Brain pericyte (primary cell): ENCODE results near the gene ACD.

ENCODE experiments used
- DNase-seq: peaks from one replicate; pipeline ENCODE4 v3.0.0-alpha.2; 2012; ENCODE audit warnings: low read depth, low spot score

The ACD gene

GRCh38 chr16:67675999-67676398, 15.9 kb upstream of the ACD start:
- no peak for DNase-seq

GRCh38 chr16:67675579-67675935, 15.5 kb upstream of the ACD start:
- no peak for DNase-seq

GRCh38 chr16:67674851-67675578, 15.0 kb upstream of the ACD start:
- DNase-seq: no peak

- DNase-seq: no peak
Observed at GRCh38 chr16:67673712-67674580, 13.9 kb upstream of the ACD start.

GRCh38 chr16:67672739-67673662, 12.9 kb upstream of the ACD start:
- no peak for DNase-seq

GRCh38 chr16:67672306-67672705, 12.2 kb upstream of the ACD start:
- DNase-seq: no peak

- no peak for DNase-seq
Observed at GRCh38 chr16:67669499-67670101, 9.5 kb upstream of the ACD start.

GRCh38 chr16:67668495-67669157, 8.6 kb upstream of the ACD start:
- no peak for DNase-seq

- peak; percentile 56 for DNase-seq
Observed at GRCh38 chr16:67667817-67668494, 7.9 kb upstream of the ACD start.

- DNase-seq: no peak
Observed at GRCh38 chr16:67667453-67667816, 7.4 kb upstream of the ACD start.

- no peak for DNase-seq
Observed at GRCh38 chr16:67666559-67667452, 6.7 kb upstream of the ACD start, which contains the start of the genes C16orf86 and ENKD1. Gene C16orf86 (plus strand): TSS chr16:67666814. CDS start chr16:67666971, 157 bp downstream. Gene ENKD1 (minus strand): TSS chr16:67666750. CDS start chr16:67666442, 308 bp downstream.

GRCh38 chr16:67666032-67666551, 6.0 kb upstream of the ACD start:
- no peak for DNase-seq

- DNase-seq: no peak
Observed at GRCh38 chr16:67665598-67665997, 5.5 kb upstream of the ACD start.

- DNase-seq: no peak
Observed at GRCh38 chr16:67664871-67665270, 4.8 kb upstream of the ACD start.

GRCh38 chr16:67664258-67664657, 4.2 kb upstream of the ACD start:
- DNase-seq: no peak

GRCh38 chr16:67663877-67664222, 3.8 kb upstream of the ACD start:
- no peak for DNase-seq

- DNase-seq: no peak
Observed at GRCh38 chr16:67663151-67663876, 3.3 kb upstream of the ACD start.

- DNase-seq: no peak
Observed at GRCh38 chr16:67662653-67663010, 2.6 kb upstream of the ACD start.
